Measurements from ENCODE around the gene LGALS7B. TPM values are rescaled to one million over a fixed set of nuclear protein-coding genes. Genes with fewer than 3 reads are reported as not detected.
A peak's percentile ranks its signal among the peaks of the same experiment; 100 is the strongest.
"Not testable (repeated sequence)": the region's sequence is repeated elsewhere in the genome, so short reads cannot be mapped to it uniquely, and the experiment has no call there.

The LGALS7B gene
- total RNA-seq = not detected

GRCh38 chr19:38788478-38789243 lies at the start of gene LGALS7B:
TSS of gene LGALS7B (plus strand) at chr19:38789200. CDS start at chr19:38789227, 27 bp downstream.
- ATAC-seq (no peak), DNase-seq (ENCODE audit: low spot score) (no peak)
- intact Hi-C loops (cut with DNase I) = no loop called here

- intact Hi-C loops (cut with DNase I) = no loop called here
- ATAC-seq = peak; percentile 29
- peak; percentile 68 for DNase-seq (ENCODE audit: low spot score)
These were observed 49.4 kb upstream of the LGALS7B start for GRCh38 chr19:38739440-38740256.

GRCh38 chr19:38740257-38740592 lies 48.8 kb upstream of the LGALS7B start:
- intact Hi-C loops (cut with DNase I) = no loop called here
- DNase-seq (ENCODE audit: low spot score) (no peak), ATAC-seq (no peak)

- intact Hi-C loops (cut with DNase I) = no loop called here
- DNase-seq (ENCODE audit: low spot score) = no peak
These were observed 48.1 kb upstream of the LGALS7B start for GRCh38 chr19:38740932-38741331.

GRCh38 chr19:38741670-38742069 lies 47.3 kb upstream of the LGALS7B start:
- DNase-seq (ENCODE audit: low spot score) (peak; percentile 54), ATAC-seq (no peak)
- intact Hi-C loops (cut with DNase I) = no loop called here

More at GRCh38 chr19:38740932-38741331, 48.1 kb upstream of the LGALS7B start:
- no peak for ATAC-seq

GRCh38 chr19:38742296-38742695 lies 46.7 kb upstream of the LGALS7B start:
- DNase-seq (ENCODE audit: low spot score) (peak; percentile 42), ATAC-seq (no peak)
- intact Hi-C loops (cut with DNase I) = no loop called here

GRCh38 chr19:38742906-38743305 lies 46.1 kb upstream of the LGALS7B start:
- intact Hi-C loops (cut with DNase I) = no loop called here
- ATAC-seq (no peak), DNase-seq (ENCODE audit: low spot score) (peak; percentile 39)

- DNase-seq (ENCODE audit: low spot score) (peak; percentile 59), ATAC-seq (no peak)
- intact Hi-C loops (cut with DNase I) = no loop called here
These were observed 45.4 kb upstream of the LGALS7B start for GRCh38 chr19:38743394-38744297.

GRCh38 chr19:38744298-38744681 lies 44.7 kb upstream of the LGALS7B start, which contains the start of gene CAPN12:
TSS of gene CAPN12 (minus strand) at chr19:38744474. CDS start at chr19:38744165, 309 bp downstream.
- no peak for ATAC-seq
- no peak for DNase-seq (ENCODE audit: low spot score)
- intact Hi-C loops (cut with DNase I) = no loop called here

- no peak for DNase-seq (ENCODE audit: low spot score)
- no peak for ATAC-seq
- intact Hi-C loops (cut with DNase I) = no loop called here
These were observed 44.1 kb upstream of the LGALS7B start for GRCh38 chr19:38744874-38745273.

GRCh38 chr19:38745316-38745715 lies 43.7 kb upstream of the LGALS7B start:
- intact Hi-C loops (cut with DNase I) = no loop called here
- ATAC-seq (peak; percentile 14), DNase-seq (ENCODE audit: low spot score) (no peak)

GRCh38 chr19:38753783-38754182 lies 35.2 kb upstream of the LGALS7B start:
- DNase-seq (ENCODE audit: low spot score); intact Hi-C loops (cut with DNase I); ATAC-seq: not testable (repeated sequence)

GRCh38 chr19:38754196-38754595 lies 34.8 kb upstream of the LGALS7B start:
- DNase-seq (ENCODE audit: low spot score); intact Hi-C loops (cut with DNase I); ATAC-seq: not testable (repeated sequence)

GRCh38 chr19:38759590-38760003 lies 29.4 kb upstream of the LGALS7B start:
- intact Hi-C loops (cut with DNase I) = no loop called here
- peak; percentile 26 for ATAC-seq
- DNase-seq (ENCODE audit: low spot score) = peak; percentile 17

GRCh38 chr19:38760805-38761517 lies 28.0 kb upstream of the LGALS7B start:
- ATAC-seq; intact Hi-C loops (cut with DNase I): not testable (repeated sequence)
- DNase-seq (ENCODE audit: low spot score) = peak; percentile 10

GRCh38 chr19:38761884-38762389 lies 27.1 kb upstream of the LGALS7B start:
- ATAC-seq; intact Hi-C loops (cut with DNase I): not testable (repeated sequence)
- peak; percentile 28 for DNase-seq (ENCODE audit: low spot score)

- ATAC-seq (no peak), DNase-seq (ENCODE audit: low spot score) (no peak)
- intact Hi-C loops (cut with DNase I) = no loop called here
These were observed 25.2 kb upstream of the LGALS7B start for GRCh38 chr19:38763795-38764220.

- no peak for ATAC-seq
- no peak for DNase-seq (ENCODE audit: low spot score)
- intact Hi-C loops (cut with DNase I) = no loop called here
These were observed 23.8 kb upstream of the LGALS7B start for GRCh38 chr19:38765214-38765613.

Measured in sciatic nerve (tissue), 2 donors.